ENCODE data around the gene BTG2. TPM values are rescaled to one million over a fixed set of nuclear protein-coding genes. Genes with fewer than 3 reads are reported as not detected.

BTG2 gene
- total RNA-seq, 4 donors from 2014 or later = 48.0 to 286 (median 74.9) TPM

DNA sequence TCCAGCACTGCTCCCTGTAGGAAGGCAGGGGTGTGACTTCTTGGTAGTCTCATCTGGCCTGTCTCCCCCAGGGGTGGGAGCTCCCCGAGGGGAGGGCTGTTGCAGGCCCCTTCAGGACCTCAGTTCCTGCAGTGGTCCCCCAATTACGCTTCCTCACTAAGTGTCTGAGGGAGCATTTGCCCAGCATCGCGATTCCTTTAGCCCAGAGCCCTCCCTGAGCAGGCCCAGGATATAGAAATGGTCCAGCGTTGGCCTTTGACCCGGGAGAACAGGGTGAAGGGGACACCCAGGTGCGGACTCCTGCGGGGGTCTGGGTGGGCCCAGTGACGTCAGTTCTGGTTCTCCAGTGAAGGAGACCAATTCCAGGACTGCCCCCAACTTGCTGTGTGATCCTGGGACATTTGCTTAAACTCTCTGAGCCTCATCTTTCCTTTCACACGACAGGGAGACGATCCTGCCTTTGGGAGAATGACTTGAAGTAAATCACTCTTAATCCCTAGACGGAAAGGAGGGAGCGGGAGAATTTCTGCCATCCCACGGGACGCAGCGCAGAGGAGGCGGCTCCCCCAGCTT is 32.6 kb upstream of the BTG2 start:
- H3K4me3 ChIP-seq = peak overlapping the region in 3 of 4 donors; percentile 31 to 42 (median 34)
- H3K27ac ChIP-seq = peak overlapping the region; percentile 92 to 96 (median 94)
- intact Hi-C loops (cut with DNase I; ENCODE audit: low total_unique reads) (loop anchor here (1.0 to 10.0 kb wide), 6 partner anchors 33 to 1388 kb away; partner anchors contain the start of genes ATP2B4, BTG2, SHISA4 and ZBED6), in situ Hi-C loops (cut with MboI; ENCODE audit: low sequenced_read_pairs in 4 of 4) (loop anchor here (5.0 to 10.0 kb wide), 4 partner anchors 55 to 215 kb away; no protein-coding TSS in a partner anchor)
- TF ChIP-seq POLR2A (IDR thresholded peaks at IDR 0.05) = no peak
- TF ChIP-seq, protein P1, sequence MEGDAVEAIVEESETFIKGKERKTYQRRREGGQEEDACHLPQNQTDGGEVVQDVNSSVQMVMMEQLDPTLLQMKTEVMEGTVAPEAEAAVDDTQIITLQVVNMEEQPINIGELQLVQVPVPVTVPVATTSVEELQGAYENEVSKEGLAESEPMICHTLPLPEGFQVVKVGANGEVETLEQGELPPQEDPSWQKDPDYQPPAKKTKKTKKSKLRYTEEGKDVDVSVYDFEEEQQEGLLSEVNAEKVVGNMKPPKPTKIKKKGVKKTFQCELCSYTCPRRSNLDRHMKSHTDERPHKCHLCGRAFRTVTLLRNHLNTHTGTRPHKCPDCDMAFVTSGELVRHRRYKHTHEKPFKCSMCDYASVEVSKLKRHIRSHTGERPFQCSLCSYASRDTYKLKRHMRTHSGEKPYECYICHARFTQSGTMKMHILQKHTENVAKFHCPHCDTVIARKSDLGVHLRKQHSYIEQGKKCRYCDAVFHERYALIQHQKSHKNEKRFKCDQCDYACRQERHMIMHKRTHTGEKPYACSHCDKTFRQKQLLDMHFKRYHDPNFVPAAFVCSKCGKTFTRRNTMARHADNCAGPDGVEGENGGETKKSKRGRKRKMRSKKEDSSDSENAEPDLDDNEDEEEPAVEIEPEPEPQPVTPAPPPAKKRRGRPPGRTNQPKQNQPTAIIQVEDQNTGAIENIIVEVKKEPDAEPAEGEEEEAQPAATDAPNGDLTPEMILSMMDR (IDR thresholded peaks at IDR 0.05 in 4 of 5, conservative IDR thresholded peaks at IDR 0.05 in 1 of 5) = no peak
- H3K36me3 ChIP-seq = no peaks in the 10 kb centered on the region
- no peak for ATAC-seq
- peaks cover 78 to 80% of the 10 kb centered on the region in 2 donors for H3K4me1 ChIP-seq
- no peak for DNase-seq
- H3K9me3 ChIP-seq = no peaks in the 10 kb centered on the region
- H3K27me3 ChIP-seq = no peaks in the 10 kb centered on the region

DNA sequence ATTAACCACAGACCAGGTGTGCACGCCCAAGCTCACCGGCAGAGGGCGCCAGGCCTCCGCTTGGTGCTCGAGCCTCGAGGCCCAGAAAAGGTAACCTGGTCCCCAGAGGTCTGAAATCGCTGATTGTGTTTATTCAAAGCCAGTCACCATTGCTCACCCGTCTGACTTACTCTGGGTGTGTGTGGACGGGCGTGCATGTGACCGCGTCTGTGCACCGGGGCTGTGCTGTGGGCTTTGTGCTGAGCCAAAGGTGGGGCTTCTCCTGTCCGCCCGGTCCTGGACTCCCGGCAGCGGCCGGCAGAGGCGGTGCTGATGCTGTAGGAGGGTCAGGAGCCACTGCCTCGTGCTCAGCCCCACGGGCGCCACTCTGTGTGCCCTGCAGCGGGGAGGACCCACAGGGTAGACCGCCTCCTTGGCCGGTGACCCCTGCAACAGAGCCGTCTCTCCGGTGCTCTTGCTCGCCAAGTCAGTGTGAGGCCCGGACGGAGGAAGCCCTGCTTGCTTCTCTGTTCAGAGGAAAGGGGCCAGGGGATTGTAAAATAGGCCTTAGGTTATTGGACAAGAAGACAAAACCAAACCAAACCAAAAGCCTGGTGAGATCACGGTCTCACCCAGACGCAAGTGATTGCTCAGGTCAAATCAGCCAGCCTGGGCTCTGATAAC is 32.0 kb upstream of the BTG2 start:
- peak; percentile 23 to 52 for TF ChIP-seq POLR2A (IDR thresholded peaks at IDR 0.05)
- TF ChIP-seq, protein P1 (IDR thresholded peaks at IDR 0.05 in 4 of 5, conservative IDR thresholded peaks at IDR 0.05 in 1 of 5) = peak; percentile 99 to 100 (median 100)
- Histone ChIP-seq H3K36me3 (no peaks in the 10 kb centered on the region), H3K4me1 (peaks cover 82 to 83% of the 10 kb centered on the region in 2 donors), H3K9me3 (no peaks in the 10 kb centered on the region), H3K4me3 (peak overlapping the region; percentile 31 to 43 (median 38)), H3K27me3 (no peaks in the 10 kb centered on the region), H3K27ac (peak overlapping the region; percentile 92 to 96 (median 94))
- intact Hi-C loops (cut with DNase I; ENCODE audit: low total_unique reads) = loop anchor here (1.0 to 10.0 kb wide), 6 partner anchors 32 to 1389 kb away; partner anchors contain the start of genes ATP2B4, BTG2, SHISA4 and ZBED6
- in situ Hi-C loops (cut with MboI; ENCODE audit: low sequenced_read_pairs in 4 of 4) = loop anchor here (5.0 to 10.0 kb wide), 4 partner anchors 54 to 214 kb away; no protein-coding TSS in a partner anchor
- ATAC-seq (peak; percentile 33 to 42), DNase-seq (peak; percentile 72 to 86)

DNA sequence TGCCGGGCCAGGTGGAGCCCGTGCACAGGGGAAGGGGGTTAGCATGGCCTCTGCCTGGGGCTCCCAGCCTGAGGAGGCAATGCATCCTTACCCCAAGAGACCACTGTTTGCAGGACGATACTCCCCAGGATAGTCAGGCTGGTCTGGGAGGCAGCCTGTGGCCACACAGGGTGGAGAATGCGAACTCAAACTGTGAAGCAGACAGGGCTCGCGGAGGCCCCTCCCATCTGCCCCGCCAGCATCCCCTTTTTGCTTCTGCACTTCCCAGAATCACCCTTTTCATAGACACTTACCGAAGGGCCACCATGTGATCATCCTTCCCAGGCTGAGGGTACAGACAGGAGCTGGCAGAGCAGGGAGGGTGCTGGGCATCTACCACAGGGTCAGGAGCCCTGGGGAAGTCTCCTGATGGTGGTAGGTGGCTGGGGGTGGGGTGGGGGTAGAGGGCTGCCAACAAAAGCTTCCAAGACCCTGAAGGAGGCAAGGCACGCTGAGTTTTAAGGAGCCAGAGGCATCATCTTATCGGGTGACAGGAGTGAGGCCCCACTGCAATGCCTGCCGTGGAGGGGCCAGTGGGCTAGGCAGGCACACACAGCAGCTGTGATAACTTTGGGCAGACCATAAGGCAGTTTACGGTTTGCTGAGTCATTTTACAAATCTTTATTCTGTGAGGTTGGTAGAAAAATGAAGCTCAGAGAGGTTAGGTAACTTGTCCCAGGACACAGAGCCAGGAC is 31.3 kb upstream of the BTG2 start:
- no peak for ATAC-seq
- TF ChIP-seq, protein P1 (IDR thresholded peaks at IDR 0.05 in 4 of 5, conservative IDR thresholded peaks at IDR 0.05 in 1 of 5) = no peak
- TF ChIP-seq POLR2A (IDR thresholded peaks at IDR 0.05) = no peak
- H3K36me3 ChIP-seq = no peaks in the 10 kb centered on the region
- H3K4me3 ChIP-seq = peak overlapping the region; percentile 31 to 43 (median 38)
- in situ Hi-C loops (cut with MboI; ENCODE audit: low sequenced_read_pairs in 4 of 4) = loop anchor here (5.0 to 10.0 kb wide), 4 partner anchors 53 to 213 kb away; no protein-coding TSS in a partner anchor
- intact Hi-C loops (cut with DNase I; ENCODE audit: low total_unique reads) = loop anchor here (1.0 to 10.0 kb wide), 7 partner anchors 31 to 1389 kb away; partner anchors contain the start of genes ATP2B4, BTG2, SHISA4 and ZBED6
- DNase-seq = peak in 1 of 2 donors; percentile 56
- H3K4me1 ChIP-seq = peaks cover 81 to 84% of the 10 kb centered on the region in 2 donors
- H3K9me3 ChIP-seq = no peaks in the 10 kb centered on the region
- H3K27me3 ChIP-seq = no peaks in the 10 kb centered on the region
- H3K27ac ChIP-seq = peak overlapping the region; percentile 92 to 96 (median 94)

DNA sequence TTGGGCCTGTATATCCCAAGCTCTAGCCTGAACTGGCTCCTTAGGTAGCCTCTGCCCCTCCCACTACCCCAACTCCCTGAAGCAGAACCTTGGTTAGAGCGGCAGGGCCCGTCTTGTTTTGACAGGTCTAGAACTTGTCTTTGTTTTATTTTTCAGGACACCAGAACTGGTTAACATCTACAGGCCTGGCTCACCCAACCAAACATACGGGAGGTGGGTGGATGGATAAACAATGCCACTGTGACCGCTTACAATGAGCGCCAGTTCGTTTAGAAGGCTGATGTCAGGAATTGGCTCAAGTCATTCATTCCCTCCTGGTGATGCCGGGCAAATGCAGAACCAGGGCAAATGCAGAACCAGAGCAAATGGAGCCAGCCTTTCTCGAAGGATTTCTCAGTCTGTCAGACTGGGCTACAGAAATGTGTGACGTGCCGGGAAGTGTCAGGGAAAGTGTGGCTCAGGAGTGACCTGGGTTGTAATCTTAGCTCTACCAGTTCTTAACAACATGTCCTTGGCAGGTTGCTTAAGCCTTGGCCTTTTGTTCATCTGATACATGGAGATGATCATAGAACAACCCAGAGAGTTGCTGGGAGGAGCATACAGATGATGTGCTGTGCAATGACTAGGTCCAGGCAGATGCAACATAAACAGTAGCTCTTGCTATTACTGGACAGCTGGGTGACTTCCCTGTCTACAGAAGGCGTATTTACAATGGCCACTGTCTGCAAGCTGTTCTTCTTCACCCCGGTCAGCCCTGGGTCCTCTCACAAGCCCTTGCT is 30.5 kb upstream of the BTG2 start:
- H3K9me3 ChIP-seq = no peaks in the 10 kb centered on the region
- H3K27me3 ChIP-seq = no peaks in the 10 kb centered on the region
- TF ChIP-seq, protein P1 (IDR thresholded peaks at IDR 0.05 in 4 of 5, conservative IDR thresholded peaks at IDR 0.05 in 1 of 5) = no peak
- peak; percentile 71 to 84 for TF ChIP-seq POLR2A (IDR thresholded peaks at IDR 0.05)
- in situ Hi-C loops (cut with MboI; ENCODE audit: low sequenced_read_pairs in 4 of 4) = loop anchor here (5.0 to 10.0 kb wide), 4 partner anchors 53 to 213 kb away; no protein-coding TSS in a partner anchor
- intact Hi-C loops (cut with DNase I; ENCODE audit: low total_unique reads) = loop anchor here (2.0 to 10.0 kb wide), 5 partner anchors 283 to 1390 kb away; partner anchors contain the start of genes ATP2B4, SHISA4, ZBED6 and ZC3H11A
- peak; percentile 91 to 92 for DNase-seq
- peaks cover 82 to 84% of the 10 kb centered on the region in 2 donors for H3K4me1 ChIP-seq
- ATAC-seq = peak; percentile 68 to 71
- H3K27ac ChIP-seq = peak overlapping the region; percentile 92 to 96 (median 94)
- H3K36me3 ChIP-seq = no peaks in the 10 kb centered on the region
- H3K4me3 ChIP-seq = peak overlapping the region in 2 of 4 donors; percentile 31 to 42

All from gastrocnemius medialis (tissue), 4 donors.